HG02852 (cell line): ENCODE measurements around the gene ZNF512B.

ENCODE experiments used
- ATAC-seq: cut with Tn5 transposase; IDR thresholded peaks from one replicate; pipeline ENCODE4 v1.9.1; 2021; ENCODE audit warnings: mild to moderate bottlenecking, moderate library complexity; ENCODE audit not compliant: unreplicated experiment

Gene ZNF512B

GRCh38 chr20:63951398-63952209 lies 18.1 kb downstream of the ZNF512B start:
- ATAC-seq, result no peak

DNA sequence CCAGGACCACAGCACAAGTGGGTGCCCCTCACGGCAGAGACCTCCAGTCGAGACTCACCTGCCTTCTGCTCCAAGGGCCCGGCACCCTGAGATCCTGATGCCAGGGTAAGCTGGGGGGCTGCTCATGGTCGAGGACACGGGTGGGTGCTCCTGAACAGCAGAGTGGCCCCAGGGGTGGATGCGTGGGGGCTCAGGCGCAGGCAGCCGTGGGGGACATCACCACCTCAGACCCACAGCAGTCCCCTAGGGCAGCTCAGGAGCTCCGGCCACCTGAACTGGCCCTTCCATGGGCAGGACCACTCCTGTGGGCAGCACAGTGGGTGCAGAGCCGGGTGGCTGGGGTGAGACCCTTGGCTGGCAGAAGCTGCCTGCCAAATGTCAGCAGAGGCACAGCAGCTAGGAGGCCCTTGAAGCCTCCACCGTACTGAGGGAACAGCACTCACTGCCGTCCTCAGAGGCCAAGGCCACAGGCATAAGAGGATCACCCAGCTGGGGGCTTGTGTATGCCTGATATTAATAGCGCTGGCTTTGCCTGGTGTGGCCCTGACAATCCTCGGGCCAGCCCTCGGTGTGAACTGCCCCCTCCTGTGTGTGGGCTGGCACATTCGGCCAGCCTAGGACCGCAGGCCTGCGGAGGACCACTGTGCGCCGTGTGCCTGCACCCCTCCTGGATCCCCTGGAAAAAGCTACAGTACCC lies 18.9 kb downstream of the ZNF512B start:
- ATAC-seq, result no peak

GRCh38 chr20:63947638-63948456 lies 21.9 kb downstream of the ZNF512B start:
- ATAC-seq, result no peak

DNA sequence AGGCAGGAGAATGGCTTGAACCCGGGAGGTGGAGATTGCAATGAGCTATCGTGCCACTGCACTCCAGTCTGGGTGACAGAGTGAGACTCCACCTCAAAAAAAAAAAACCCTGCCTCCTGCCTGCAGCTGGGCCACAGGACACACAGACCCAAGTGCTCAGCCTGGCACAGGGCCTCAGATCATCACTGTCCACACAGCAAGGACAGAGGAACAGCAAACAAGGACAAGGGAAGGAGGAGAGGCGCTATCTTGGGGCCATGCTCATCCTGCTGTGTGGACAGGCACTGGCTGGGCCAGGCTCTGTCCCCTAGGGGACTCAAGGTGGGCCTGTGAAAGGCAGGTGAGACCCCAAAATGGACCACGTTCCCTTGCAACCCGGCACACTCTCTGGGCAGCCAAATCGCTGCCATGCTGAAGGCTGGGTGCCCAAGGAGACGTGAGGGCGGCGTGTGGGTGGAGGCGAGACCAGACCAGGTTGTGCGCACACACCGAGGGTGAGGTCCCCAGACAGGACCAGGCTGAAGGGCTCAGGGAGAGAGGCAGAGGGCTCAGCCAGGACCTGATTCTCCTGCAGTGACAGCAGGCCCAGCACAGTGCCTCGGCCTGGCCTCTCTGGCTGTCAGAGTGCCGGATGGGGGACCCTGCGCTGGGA lies 22.6 kb downstream of the ZNF512B start:
- no peak for ATAC-seq

DNA sequence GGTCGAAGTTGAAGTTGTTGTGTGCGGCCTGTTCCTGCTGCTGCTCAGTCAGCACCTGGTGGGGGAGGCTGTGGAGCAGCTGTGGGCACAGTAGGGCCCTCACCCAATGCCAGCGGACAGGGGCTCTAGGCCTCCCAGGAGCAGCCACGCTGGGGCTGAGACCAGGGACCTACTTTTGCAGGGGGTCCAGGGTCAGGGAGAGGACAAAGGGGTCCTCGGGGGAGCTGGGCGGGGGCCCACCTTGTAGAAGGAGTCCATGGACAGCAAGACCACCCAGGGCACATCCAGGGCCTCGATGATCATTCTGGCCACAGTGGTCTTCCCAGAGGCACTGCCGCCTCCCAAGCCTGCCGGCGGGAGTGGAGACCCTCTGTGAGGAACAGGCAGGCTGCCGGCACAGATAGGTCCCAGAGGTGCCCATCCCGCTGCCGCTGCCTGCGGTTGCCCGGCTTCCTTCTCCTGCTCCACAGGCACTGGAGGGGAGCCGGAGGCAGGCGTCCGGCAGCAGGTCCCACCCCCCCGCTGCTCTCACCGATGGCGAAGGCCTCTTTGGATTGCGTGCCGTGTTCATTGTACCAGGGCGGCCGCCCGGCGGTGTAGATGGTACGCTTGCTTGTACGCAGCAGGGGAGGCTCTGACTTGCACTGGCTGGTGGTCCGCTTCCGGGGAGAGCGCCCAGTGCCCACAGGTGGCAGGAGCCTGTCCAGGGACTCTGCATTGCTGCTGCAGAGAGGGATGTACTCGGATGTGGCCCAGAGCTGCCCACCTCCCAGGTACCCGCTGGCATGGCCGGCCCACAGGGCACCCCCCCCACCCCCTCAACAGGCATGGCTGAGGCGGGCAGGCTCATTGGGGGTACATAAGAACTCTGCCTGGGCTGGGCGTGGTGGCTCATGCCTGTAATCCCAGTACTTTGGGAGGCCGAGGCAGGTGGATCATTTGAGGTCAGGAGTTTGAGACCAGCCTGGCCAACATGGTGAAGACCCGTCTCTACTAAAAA lies 23.5 kb downstream of the ZNF512B start:
- no peak for ATAC-seq

DNA sequence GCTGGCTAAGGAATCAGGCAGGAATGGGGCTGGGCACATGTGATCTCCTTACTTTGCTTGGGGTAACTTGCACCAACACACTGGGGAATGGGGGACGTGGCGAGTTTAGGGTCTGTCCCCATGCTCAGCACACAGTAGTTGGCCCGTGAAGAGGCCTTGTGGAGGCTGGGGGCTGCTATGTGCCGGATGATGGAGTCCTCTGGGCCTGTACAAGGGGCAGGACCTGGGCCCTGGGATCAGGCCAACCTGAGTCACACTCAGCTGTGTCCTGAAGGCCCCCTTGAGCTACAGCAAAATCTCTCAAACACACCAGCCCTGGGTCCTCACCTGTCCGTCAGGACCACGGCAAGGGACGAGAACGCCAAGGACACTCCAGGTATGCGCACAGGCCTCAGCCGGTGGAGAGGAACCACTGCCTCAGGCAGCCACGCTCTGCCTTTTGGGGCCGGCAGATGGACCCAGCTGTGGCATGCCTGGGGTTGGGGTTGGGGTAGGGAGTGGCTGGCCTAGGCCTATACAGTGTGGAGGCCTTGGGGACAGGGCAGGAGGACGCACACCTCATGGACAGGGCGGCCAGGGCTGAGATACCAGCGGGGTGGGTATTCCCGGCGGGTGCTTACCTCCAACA lies 24.6 kb downstream of the ZNF512B start:
- no peak for ATAC-seq

DNA sequence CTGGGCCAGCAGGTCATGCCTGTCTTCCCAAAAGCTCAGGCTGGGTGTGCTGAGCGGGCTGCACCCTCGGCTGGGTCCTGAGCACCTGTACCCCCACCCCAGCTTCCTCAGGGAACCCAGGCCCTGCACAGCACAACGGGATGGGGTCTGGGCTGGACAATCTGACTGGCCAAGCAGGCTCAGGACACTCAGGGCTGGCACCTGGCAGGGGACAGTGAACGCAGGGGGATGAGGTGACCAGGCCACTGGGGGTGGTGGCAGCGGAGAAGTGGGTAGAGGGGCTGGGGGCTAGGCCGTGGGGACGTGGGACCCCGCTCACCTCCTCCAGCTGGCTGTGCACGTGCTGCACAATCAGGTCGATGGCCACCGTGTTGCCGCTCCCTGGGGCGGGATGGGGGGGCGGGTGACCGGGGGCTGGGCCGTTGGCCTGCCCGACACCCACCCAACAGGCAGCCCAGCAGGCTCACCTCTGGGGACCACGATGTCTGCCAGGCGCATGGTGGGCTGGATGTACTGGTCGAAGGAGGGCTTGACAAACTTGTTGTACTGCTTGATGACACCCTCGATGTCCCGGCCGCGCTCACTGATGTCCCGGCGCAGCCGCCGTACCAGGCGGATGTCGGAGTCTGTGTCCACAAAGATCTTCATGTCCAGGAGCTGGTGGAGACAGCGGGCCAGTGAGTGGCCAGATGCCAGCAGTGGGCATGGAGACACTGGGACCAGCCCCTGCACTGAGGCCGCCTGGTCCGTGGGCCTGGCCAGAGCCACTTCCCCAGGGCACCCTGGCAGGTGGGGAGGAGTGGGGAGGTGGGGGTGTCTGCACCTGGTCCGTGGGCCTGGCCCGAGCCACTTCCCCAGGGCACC lies 25.4 kb downstream of the ZNF512B start:
- no peak for ATAC-seq

GRCh38 chr20:63943808-63944077 lies 26.0 kb downstream of the ZNF512B start:
- ATAC-seq, result no peak

DNA sequence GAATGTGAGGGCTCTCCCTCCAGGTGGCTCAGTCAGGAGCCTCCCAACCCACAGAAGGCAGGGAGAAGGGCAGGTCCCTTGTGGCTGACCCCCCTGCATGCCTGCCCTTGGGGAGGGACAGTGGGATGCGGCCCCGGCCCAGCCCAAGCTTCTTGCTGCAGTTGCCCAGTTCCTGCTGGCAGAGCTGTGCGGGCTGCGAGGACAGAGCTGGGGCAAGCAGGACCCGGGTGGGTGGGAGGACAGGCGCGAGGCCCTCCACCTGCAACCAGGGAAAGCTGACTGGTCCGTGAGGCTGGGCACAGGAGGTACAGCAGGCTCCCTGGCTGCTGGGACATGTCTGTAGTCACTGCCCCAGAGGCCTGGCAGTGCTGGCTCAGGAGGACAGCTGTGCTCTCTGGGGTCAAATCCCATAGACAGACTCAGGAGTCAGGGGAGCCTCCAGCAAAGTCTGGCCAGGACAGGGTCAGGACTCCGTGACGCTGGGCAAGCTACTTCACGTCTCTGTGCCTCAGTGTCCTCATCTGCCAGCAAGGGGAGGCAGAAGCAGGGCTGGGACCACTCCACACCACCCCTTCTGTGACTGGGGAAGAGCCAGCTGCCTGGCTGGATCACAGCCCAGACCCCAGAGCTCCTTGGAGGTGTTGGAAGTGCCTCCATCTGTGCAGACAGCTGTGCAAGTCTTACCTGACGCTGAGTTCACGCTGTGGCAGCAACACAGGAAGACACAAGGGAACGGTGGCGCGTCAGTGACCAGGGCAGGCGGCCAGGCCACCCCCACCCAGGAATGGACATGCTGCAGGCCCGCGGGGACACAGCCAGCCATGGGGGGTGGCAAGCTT lies 26.5 kb downstream of the ZNF512B start:
- ATAC-seq, result no peak

DNA sequence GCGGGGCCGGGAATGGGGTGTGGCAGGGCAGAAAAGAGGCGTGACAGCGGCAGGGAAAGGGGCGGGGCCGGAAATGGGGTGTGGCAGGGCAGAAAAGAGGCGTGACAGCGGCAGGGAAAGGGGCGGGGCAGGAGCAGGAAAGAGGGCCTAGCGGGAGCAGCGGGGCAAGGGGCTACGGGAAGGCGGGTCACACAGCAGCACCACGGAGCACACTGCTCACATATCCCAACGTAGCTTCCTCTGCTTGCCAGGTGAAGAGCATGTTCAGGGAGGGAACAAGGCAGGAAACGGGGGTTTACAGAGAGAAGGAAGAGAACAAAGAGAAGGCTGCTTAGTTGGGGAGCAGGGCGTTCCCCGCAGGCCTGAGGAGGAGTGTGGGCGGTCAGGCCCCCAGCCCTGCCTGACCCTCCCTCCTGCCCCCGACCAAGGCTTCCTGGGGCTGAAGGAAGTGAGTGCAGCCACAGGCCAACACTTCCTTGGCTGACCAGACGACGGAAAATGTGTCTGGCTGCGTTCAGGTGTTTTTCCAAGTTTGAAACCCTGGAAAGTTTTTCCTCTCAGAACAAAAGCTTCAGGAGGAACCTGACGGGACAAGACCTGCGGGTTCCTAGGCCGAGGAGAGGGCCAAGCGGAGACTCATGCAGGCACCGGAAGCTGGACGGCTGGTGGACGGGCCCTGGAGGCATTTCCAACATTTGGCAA lies 27.3 kb downstream of the ZNF512B start:
- ATAC-seq, result no peak

- no peak for ATAC-seq
Observed at GRCh38 chr20:63941282-63942081, 28.2 kb downstream of the ZNF512B start.

GRCh38 chr20:63940472-63941266 lies 29.1 kb downstream of the ZNF512B start:
- ATAC-seq, result no peak

GRCh38 chr20:63940071-63940471 lies 29.7 kb downstream of the ZNF512B start:
- no peak for ATAC-seq

- no peak for ATAC-seq
Observed at GRCh38 chr20:63939061-63939935, 30.4 kb downstream of the ZNF512B start.

- ATAC-seq, result no peak
Observed at GRCh38 chr20:63937596-63937995, 32.1 kb downstream of the ZNF512B start.
